HAP-1 (cell line): ENCODE results near the gene TLDC2.
A peak's percentile ranks its signal among the peaks of the same experiment; 100 is the strongest.
"Not testable (repeated sequence)": the region's sequence is repeated elsewhere in the genome, so short reads cannot be mapped to it uniquely, and the experiment has no call there.

Source experiments
- DNase-seq, 2 experiments: peaks; one replicate each; pipeline ENCODE4 v3.0.0-alpha.2; 2016 to 2020; ENCODE audit warnings: low spot score in 2 of 2
- H3K27me3 ChIP-seq: fragments of 250-450 bp; sonication (Bioruptor Pico); 2 replicates; pipeline ENCODE4 v1.5.1; 2020; ENCODE audit warnings: low read depth, mild to moderate bottlenecking, moderate library complexity
- H3K36me3 ChIP-seq: fragments of 250-450 bp; sonication (Bioruptor Pico); replicated peaks from 2 replicates; pipeline ENCODE4 v1.5.1; 2020; ENCODE audit warnings: mild to moderate bottlenecking
- H3K4me1 ChIP-seq: fragments of 250-450 bp; sonication (Bioruptor Pico); 2 replicates; pipeline ENCODE4 v1.5.1; 2020; ENCODE audit warnings: mild to moderate bottlenecking
- H3K4me3 ChIP-seq: fragments of 250-450 bp; sonication (Bioruptor Pico); 2 replicates; pipeline ENCODE4 v1.5.1; 2020; ENCODE audit warnings: mild to moderate bottlenecking, moderate library complexity
- H3K9me3 ChIP-seq: fragments of 250-450 bp; sonication (Bioruptor Pico); 2 replicates; pipeline ENCODE4 v1.5.1; 2020; ENCODE audit warnings: mild to moderate bottlenecking, moderate library complexity
- in situ Hi-C: fragments of 300-500 bp; cut with MboI; formaldehyde crosslinking; loops from 3 replicates; pipeline ENCODE4 v1.14.3; 2020; ENCODE audit warnings: low sequenced_read_pairs, inconsistent platforms, mixed read lengths

The TLDC2 gene

DNA sequence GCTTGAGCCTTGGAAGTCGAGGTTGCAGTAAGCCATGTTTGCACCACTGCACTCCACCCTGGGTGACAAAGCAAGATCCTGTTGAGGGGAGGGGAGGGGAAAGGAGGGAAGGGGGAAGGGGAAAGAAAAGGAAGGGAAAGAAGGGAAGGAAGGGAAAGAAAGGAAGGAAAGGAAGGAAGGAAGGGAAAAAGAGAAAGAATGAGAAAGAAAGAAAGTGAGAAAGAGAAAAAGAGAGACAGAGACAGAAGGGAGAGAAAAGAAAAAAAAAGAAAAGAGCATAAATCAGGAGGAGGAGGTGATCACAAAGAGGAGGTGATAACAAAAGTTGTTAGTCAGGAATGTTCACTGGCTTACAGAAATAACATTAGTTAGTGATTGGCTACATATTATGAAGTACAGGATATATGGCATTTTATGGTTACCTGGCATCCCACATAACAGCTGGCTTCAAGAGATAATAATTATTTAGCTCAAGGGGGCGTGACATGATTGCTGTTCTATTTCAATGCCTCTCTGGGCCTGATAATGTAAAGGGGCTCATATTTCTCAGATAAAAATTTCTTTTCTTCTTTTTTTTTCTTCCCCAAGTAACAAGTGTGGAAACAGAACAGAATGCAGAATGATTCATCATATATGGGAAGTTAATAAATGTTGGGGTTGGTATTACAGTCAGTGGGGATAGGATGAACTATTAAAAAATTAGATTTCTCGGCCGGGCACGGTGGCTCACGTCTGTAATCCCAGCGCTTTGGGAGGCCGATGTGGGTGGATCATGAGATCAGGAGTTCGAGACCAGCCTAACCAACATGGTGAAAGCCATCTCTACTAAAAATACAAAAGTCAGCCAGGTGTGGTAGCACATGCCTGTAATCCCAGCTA lies 48.5 kb downstream of the TLDC2 start:
- Histone ChIP-seq H3K4me3 (no peak overlapping the region), H3K4me1 (no peaks in the 10 kb centered on the region; the same call in none of the 2 replicates), H3K9me3 (no peaks in the 10 kb centered on the region), H3K36me3 (peaks cover 11% of the 10 kb centered on the region), H3K27me3 (no peaks in the 10 kb centered on the region)
- in situ Hi-C loops, result no loop called here
- DNase-seq, result no peak

DNA sequence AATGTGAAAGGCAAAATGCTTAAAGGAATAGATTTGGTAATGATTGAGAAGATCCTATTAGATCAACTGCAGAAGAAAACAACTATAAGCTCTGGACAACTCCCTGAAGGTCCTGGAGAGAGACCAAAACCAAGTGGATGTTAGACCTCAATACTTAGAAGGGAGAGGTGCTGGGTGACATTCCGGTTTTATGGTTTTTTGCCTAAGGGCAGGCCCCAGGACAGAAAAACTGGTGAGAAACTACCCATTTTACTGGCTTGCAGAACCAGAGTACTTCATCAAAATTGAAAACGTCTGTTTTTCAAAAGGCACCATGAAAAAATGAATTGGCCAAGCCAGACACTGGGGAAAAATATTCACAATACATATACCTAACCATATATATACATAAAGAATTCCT lies 49.3 kb downstream of the TLDC2 start:
- no peaks in the 10 kb centered on the region for H3K9me3 ChIP-seq
- peaks cover 11% of the 10 kb centered on the region for H3K36me3 ChIP-seq
- in situ Hi-C loops, result no loop called here

DNA sequence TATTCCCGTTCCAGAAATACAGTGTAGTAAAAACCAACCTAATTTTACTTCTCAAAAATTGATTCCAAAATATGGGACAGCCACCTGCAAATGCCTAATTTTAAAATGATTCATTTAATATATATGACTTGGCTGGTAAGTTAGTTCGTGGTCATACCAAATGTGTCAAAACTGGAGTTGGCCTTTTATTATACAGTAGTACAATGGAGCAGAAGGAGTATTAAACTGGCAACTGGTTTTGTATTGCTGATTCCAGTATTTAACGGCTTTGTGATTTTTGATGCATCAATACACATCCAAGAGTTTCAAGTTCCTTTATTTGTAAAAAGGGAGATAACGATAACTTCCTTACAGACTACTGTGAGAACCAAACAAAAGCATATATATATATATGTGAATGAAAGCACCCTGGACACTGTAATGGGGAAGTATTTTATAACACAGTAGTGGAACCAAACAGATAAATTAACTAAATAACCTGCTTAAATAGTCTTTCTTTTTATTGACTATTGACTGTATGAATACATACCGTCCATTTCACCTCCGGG lies 50.8 kb downstream of the TLDC2 start:
- in situ Hi-C loops, result no loop called here
- H3K4me1 ChIP-seq, result no peaks in the 10 kb centered on the region; the same call in none of the 2 replicates
- H3K27me3 ChIP-seq, result no peaks in the 10 kb centered on the region
- no peak overlapping the region for H3K4me3 ChIP-seq
- H3K9me3 ChIP-seq, result no peaks in the 10 kb centered on the region
- H3K36me3 ChIP-seq, result peaks cover 14% of the 10 kb centered on the region
- no peak for DNase-seq

More for the DNA sequence above, 49.3 kb downstream of the TLDC2 start:
- DNase-seq, result peak in 1 of 2 experiments; percentile 10
- Histone ChIP-seq H3K4me1 (no peaks in the 10 kb centered on the region; the same call in none of the 2 replicates), H3K4me3 (no peak overlapping the region), H3K27me3 (no peaks in the 10 kb centered on the region)

DNA sequence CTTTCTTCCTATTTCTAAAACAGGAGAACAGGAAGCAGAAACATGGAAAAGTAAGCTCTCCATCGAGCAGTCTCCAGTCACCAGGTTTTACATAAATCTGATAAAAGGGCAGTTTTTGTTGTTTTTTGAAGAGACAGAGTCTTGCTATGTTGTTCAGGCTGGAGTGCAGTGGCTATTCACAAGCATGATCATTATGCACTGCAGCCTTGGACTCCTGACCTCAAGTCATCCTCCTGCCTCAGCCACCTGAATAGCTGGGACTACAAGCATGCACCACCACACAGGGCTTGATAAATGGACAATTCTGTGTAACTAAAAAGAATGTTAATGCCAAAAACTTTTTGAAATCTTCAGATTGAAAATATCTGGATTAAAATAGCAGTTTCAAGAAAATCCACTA lies 51.8 kb downstream of the TLDC2 start:
- no peak for DNase-seq
- in situ Hi-C loops, result no loop called here
- no peaks in the 10 kb centered on the region for H3K9me3 ChIP-seq
- no peaks in the 10 kb centered on the region; the same call in none of the 2 replicates for H3K4me1 ChIP-seq
- H3K36me3 ChIP-seq, result peaks cover 14% of the 10 kb centered on the region
- H3K27me3 ChIP-seq, result no peaks in the 10 kb centered on the region
- no peak overlapping the region for H3K4me3 ChIP-seq

DNA sequence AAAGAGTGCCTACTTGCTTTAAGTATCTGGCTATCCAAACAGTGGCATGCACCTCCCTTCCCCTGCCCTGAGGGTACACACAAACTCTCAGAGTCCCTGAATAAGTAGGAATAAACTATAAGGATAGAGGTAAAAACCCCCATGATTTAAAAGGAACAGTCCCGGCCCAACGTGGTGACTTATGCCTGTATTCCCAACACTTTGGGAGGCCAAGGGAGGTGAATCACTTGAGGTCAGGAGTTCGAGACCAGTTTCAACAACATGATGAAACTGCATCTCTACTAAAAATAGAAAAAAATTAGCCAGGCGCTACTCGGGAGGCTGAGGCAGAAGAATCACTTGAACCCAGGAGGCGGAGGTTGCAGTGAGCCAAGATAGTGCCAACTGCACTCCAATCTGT lies 53.4 kb downstream of the TLDC2 start:
- in situ Hi-C loops, result no loop called here
- Histone ChIP-seq H3K27me3 (no peaks in the 10 kb centered on the region), H3K36me3 (peaks cover 18% of the 10 kb centered on the region), H3K9me3 (no peaks in the 10 kb centered on the region), H3K4me1 (no peaks in the 10 kb centered on the region; the same call in none of the 2 replicates), H3K4me3 (no peak overlapping the region)
- DNase-seq, result no peak

DNA sequence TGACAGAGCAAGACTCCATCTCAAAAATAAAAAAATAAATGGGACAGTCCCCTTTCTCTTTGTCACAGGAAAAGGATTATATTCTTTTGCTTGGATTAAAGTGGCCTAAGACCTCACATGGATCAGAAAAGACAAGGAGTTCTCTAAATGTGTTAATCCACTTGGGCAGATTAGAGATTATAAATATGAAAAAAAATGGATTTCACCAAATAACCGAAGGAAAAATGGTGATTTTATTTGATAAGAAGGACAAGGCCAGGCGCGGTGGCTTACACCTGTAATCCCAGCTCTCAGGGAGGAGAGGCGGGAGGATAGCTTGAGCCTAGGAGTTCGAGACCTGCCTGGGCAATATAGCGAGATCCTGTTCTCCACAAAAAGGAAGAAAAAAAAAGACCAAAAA lies 53.8 kb downstream of the TLDC2 start:
- H3K4me3 ChIP-seq, result no peak overlapping the region
- no peaks in the 10 kb centered on the region for H3K9me3 ChIP-seq
- no peaks in the 10 kb centered on the region; the same call in 1 of the 2 replicates for H3K4me1 ChIP-seq
- H3K27me3 ChIP-seq, result no peaks in the 10 kb centered on the region
- no peak for DNase-seq
- in situ Hi-C loops, result no loop called here
- peaks cover 18% of the 10 kb centered on the region for H3K36me3 ChIP-seq

DNA sequence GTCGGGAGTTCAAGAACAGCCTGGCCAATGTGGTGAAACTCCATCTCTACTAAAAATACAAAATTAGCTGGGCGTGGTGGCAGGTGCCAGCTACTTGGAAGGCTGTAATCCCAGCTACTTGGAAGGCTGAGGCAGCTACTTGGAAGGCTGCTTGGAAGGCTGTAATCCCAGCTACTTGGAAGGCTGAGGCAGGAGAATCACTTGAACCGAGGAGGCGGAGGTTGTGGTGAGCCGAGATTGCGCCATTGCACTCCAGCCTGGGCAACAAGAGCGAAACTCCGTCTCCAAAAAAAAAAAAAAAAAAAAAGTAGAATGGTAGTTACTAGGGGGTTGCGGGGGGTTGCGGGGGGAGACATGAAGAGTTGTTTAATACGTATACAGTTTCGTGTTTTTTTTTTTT lies 56.1 kb downstream of the TLDC2 start:
- DNase-seq, H3K9me3 ChIP-seq, H3K4me3 ChIP-seq, H3K4me1 ChIP-seq, in situ Hi-C loops, H3K27me3 ChIP-seq: not testable (repeated sequence)
- peaks cover 14% of the 10 kb centered on the region for H3K36me3 ChIP-seq

DNA sequence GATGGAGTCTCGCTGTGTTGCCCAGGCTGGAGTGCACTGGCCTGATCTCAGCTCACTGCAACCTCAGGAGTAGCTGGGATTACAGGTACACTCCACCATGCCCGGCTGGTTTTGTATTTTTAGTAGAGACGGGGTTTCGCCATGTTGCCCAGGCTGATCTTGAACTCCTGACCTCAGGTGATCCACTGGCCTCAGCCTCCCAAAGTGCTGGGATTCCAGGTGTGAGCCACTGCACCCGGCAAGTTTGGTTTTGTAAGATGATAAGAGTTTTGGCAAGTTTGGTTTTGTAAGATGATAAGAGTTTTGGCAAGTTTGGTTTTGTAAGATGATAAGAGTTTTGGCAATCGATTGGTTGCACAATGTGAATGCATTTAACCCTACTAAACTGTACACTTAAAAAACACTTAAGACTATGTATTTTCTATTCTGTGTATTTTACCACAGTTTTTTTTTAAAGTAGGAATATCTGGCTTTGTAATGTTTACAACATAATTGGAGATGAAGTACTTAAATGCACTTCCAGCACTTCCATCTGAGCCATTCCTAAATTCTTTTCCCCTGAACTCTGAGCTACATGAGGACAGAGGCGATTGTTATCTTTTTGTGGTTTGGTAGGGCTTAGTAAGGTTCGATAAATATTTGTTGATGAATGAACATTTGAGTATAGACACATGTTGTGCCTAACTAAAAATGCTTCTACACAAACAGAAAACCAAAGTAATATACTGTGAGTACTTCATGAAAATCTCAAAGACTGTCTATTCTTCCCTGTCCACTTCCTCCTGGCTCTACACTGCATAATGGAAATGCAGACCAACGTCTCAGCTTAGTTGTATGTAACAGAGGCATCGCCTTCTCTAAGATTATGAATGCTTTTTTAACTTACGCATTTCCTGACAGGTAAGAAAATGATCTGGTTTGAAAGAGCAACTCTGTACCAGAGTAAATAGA lies 56.8 kb downstream of the TLDC2 start:
- in situ Hi-C loops, result no loop called here
- Histone ChIP-seq H3K9me3 (no peaks in the 10 kb centered on the region), H3K27me3 (no peaks in the 10 kb centered on the region), H3K4me1 (no peaks in the 10 kb centered on the region), H3K36me3 (peaks cover 11% of the 10 kb centered on the region), H3K4me3 (no peak overlapping the region)
- DNase-seq, result no peak

DNA sequence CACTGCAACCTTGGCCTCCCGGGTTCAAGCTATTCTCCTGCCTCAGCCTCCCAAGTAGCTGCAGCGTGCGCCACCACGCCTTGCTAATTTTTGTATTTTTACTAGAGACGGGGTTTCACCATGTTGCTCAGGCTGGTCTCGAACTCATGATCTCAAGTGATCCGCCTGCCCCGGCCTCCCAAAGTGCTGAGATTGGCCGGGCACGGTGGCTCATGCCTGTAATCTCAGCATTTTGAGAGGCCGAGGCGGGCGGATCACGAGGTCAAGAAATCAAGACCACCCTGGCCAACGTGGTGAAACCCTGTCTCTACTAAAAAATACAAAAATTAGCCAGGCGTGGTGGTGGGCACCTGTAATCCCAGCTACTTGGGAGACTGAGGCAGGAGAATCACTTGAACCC lies 57.6 kb downstream of the TLDC2 start:
- H3K4me3 ChIP-seq, H3K4me1 ChIP-seq, DNase-seq, H3K27me3 ChIP-seq, H3K36me3 ChIP-seq, H3K9me3 ChIP-seq, in situ Hi-C loops: not testable (repeated sequence)

DNA sequence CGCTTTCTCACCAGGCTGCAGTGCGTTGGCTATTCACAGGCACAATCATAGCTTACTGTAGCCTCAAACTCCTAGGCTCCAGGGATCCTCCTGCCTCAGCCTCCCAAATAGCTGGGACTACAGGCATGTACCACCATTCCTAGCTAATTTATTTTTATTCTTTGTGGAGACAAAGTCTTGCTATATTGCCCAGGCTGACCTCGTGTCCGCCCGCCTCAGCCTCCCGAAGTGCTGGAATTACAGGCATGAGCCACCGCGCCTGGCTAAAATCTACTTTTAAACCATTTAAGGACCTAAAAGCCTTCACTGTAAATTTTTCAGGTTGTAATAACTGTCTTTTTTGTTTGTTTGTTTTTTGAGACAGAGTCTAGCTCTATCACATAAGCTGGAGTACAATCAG lies 60.4 kb downstream of the TLDC2 start:
- Histone ChIP-seq H3K27me3 (no peaks in the 10 kb centered on the region), H3K4me3 (no peak overlapping the region), H3K4me1 (peaks cover 12% of the 10 kb centered on the region), H3K9me3 (no peaks in the 10 kb centered on the region), H3K36me3 (peaks cover 11% of the 10 kb centered on the region)
- DNase-seq, result no peak
- in situ Hi-C loops, result no loop called here

DNA sequence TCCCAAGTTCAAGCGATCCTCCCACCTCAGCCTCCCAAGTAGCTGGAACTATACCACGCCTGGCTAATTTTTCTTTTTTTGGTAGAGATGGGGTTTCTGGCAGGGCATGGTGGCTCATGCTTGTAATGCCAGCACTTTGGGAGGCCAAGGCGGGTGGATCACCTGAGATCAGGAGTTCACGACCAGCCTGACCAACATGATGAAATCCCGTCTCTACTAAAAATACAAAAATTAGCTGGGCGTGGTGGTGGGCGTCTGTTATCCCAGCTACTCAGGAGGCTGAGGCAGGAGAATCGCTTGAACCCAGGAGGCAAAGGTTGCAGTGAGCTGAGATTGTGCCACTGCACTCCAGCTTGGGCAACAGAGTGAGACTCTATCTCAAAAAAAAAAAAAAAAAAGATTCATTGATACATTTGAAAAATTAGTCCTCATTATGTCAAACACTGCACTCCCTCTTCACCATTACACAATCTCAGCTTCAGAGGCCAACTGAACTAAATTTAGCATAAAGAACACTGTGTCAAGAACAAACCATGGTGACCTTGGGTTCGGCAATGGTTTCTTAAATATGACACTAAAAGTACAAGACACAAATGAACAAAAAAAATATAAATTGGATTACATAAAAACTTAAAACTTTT lies 60.9 kb downstream of the TLDC2 start:
- DNase-seq, H3K9me3 ChIP-seq, H3K27me3 ChIP-seq, in situ Hi-C loops, H3K4me3 ChIP-seq: not testable (repeated sequence)
- H3K4me1 ChIP-seq, result peaks cover 16% of the 10 kb centered on the region
- peaks cover 11% of the 10 kb centered on the region for H3K36me3 ChIP-seq

DNA sequence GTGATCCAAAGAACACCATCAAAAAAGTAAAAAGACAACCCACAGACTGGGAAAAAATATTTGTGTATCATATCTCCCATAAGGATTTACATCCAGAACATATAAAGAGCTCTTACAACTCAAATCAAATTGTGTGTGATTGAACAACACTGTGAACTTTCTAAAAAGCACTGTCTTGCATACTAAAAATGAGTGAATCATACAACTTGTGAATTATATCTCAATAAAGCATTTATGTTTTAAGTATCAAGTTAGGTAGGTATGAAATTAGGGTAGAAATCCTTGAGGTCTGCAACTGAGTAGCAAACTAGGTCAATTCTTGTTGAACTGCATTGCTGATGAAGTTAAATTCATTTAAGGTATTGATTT lies 61.4 kb downstream of the TLDC2 start:
- Histone ChIP-seq H3K9me3 (no peaks in the 10 kb centered on the region), H3K4me1 (peaks cover 19% of the 10 kb centered on the region), H3K36me3 (peaks cover 11% of the 10 kb centered on the region), H3K27me3 (no peaks in the 10 kb centered on the region), H3K4me3 (no peak overlapping the region)
- in situ Hi-C loops, result no loop called here
- DNase-seq, result no peak

DNA sequence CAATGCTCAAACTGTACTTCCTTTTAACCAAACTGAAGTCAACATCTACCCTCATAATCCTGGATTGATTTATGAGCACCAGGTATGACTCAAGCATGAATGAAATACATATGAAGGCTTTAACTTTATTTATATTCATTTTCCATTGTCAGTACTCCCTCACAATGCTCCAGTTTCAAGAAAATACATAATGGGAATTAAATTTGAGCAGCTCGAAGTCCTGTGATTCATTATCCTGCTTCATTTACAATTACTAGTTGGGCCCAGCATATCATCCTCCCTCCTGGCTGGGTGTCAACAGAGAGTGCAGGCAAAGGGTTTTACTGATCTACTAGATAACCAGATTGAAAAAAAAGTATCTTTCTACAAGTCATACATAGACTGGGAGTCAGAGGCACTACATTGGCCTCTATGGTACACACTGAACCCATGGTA lies 65.5 kb downstream of the TLDC2 start:
- DNase-seq, result peak; percentile 73 to 82
- Histone ChIP-seq H3K4me1 (peaks cover 19% of the 10 kb centered on the region), H3K27me3 (no peaks in the 10 kb centered on the region), H3K4me3 (no peak overlapping the region), H3K9me3 (no peaks in the 10 kb centered on the region), H3K36me3 (peaks cover 20% of the 10 kb centered on the region)
- in situ Hi-C loops, result no loop called here
